NCI-H510A treated with DMSO at 0.1 percent for 48 hours (cell line): Measurements from ENCODE around the gene OOSP2.
"Not testable (repeated sequence)": the region's sequence is repeated elsewhere in the genome, so short reads cannot be mapped to it uniquely, and the experiment has no call there.

Source experiments
- DNase-seq: peaks from one replicate; lab custom pipeline; 2025; lab: John Stamatoyannopoulos, UW

Gene OOSP2

GRCh38 chr11:60040109-60040508 is at the start of gene OOSP2:
OOSP2 (plus strand) TSS chr11:60040409; CDS start chr11:60040460, 51 bp downstream.
- no peak for DNase-seq

- no peak for DNase-seq
Observed at GRCh38 chr11:59990421-59990820, 49.8 kb upstream of the OOSP2 start.

GRCh38 chr11:59992425-59992824 is 47.8 kb upstream of the OOSP2 start:
- no peak for DNase-seq

- no peak for DNase-seq
Observed at GRCh38 chr11:59997800-59998199, 42.4 kb upstream of the OOSP2 start.

- DNase-seq, result no peak
Observed at GRCh38 chr11:59999691-60000090, 40.5 kb upstream of the OOSP2 start.

GRCh38 chr11:60003729-60004128 is 36.5 kb upstream of the OOSP2 start:
- no peak for DNase-seq

- no peak for DNase-seq
Observed at GRCh38 chr11:60005360-60005759, 34.8 kb upstream of the OOSP2 start.

GRCh38 chr11:60016881-60017280 is 23.3 kb upstream of the OOSP2 start, which contains the start of gene OOSP4B:
OOSP4B (plus strand) TSS chr11:60017181.
- DNase-seq, result no peak

- no peak for DNase-seq
Observed at GRCh38 chr11:60018058-60018457, 22.2 kb upstream of the OOSP2 start.

GRCh38 chr11:60020376-60020775 is 19.8 kb upstream of the OOSP2 start:
- not testable (repeated sequence) for DNase-seq

GRCh38 chr11:60029015-60029632 is 11.1 kb upstream of the OOSP2 start:
- DNase-seq, result no peak

GRCh38 chr11:60050422-60050821 is 10.2 kb downstream of the OOSP2 start:
- DNase-seq, result not testable (repeated sequence)

GRCh38 chr11:60050839-60051238 is 10.6 kb downstream of the OOSP2 start:
- not testable (repeated sequence) for DNase-seq

GRCh38 chr11:60056349-60056969 is 16.2 kb downstream of the OOSP2 start, which contains the start of gene MS4A3:
MS4A3 (plus strand) TSS chr11:60056665; CDS start chr11:60061161, 4,496 bp downstream.
- no peak for DNase-seq

- DNase-seq, result no peak
Observed at GRCh38 chr11:60059052-60059451, 18.8 kb downstream of the OOSP2 start.

GRCh38 chr11:60059521-60060240 is 19.5 kb downstream of the OOSP2 start:
- no peak for DNase-seq

- no peak for DNase-seq
Observed at GRCh38 chr11:60064111-60064510, 23.9 kb downstream of the OOSP2 start.

GRCh38 chr11:60065801-60066200 is 25.6 kb downstream of the OOSP2 start:
- DNase-seq, result no peak

- no peak for DNase-seq
Observed at GRCh38 chr11:60069450-60069849, 29.2 kb downstream of the OOSP2 start.

GRCh38 chr11:60071644-60072043 is 31.4 kb downstream of the OOSP2 start:
- not testable (repeated sequence) for DNase-seq

GRCh38 chr11:60077216-60077817 is 37.1 kb downstream of the OOSP2 start:
- DNase-seq, result no peak

GRCh38 chr11:60077981-60078380 is 37.8 kb downstream of the OOSP2 start:
- no peak for DNase-seq

GRCh38 chr11:60078745-60079144 is 38.5 kb downstream of the OOSP2 start:
- DNase-seq, result no peak
